Pons (tissue), 1 donor: ENCODE measurements around the gene ANKDD1B.
"Not testable (repeated sequence)": the region's sequence is repeated elsewhere in the genome, so short reads cannot be mapped to it uniquely, and the experiment has no call there.

Experiments
- DNase-seq: peaks from one replicate; pipeline ENCODE4 v3.0.0-alpha.2; 2016; ENCODE audit warnings: low spot score

ANKDD1B gene

DNA sequence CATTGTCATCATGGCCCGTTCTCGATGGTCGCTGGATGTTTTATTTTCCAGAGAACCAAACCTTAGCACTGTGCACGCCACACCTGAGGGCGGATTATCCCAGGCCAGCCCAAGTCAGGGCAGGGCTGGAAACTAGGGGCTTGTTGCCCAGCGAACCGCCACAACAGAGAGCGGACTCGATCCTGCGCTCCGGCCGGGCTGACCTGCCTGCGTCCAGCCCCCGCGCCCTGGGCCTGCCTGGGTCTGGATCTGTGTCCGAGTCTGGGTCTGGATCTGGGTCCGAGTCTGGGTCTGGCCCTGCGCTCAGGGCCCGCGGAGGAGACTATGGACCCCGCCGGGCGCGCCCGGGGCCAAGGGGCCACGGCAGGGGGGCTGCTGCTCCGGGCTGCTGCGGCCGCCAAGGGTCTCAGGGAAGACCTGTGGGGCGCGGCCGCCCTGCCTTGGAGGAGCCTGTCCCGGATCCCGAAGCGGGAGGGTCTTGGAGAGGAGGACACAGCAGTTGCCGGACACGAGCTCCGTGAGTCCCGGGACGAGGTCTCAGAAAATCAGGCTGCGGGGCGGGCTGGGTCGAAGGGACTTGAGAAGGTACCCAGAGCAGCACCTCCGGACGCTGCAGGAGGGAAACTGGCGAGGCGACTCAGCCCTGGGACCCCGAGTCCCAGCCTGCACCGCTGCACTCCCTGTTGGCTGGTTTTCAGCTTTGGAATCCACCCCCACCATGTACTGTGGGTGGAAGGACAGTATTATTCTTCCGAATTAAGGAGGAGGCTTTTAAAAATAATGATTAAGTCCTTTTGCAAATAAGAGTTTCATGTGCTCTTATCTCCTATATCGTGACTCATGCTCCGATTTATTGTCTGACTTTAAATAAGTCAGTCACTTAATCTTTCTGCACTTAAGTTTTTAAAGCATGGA, at the start of gene ANKDD1B:
ANKDD1B (plus strand) TSS at position 143 of the 915 bp plus-strand sequence; CDS start at position 325, 182 bp downstream.
- no peak for DNase-seq

DNA sequence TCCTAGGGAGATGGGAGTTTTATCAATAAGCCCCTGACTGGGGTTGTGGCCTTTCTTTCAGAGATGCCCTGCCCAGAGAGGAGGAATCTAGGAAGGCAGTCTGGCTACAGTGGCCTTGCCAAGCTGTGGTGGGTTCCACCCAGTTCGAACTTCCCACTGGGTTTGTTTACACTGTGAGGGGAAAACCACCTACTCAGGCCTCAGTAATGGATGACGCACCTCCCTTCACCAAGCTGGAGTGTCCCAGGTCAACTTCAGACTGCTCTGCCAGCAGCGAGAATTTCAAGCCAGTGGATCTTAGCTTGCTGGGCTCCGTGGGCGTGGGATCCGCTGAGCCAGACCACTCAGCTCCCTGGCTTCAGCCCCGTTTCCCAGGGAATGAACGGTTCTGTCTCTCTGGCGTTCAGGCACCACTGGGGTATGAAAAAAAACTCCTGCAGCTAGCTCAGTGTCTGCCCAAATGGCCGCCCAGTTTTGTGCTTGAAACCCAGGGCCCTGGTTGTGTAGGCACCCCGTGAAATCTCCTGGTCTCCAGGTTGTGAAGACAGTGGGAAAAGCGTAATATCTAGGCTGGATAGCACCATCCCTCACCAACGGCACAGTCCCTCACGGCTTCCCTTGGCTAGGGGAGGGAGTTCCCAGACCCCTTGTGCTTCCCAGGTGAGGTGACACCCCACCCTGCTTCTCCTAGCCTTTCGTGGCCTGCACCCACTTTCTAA, 45.1 kb upstream of the ANKDD1B start:
- DNase-seq: not testable (repeated sequence)

DNA sequence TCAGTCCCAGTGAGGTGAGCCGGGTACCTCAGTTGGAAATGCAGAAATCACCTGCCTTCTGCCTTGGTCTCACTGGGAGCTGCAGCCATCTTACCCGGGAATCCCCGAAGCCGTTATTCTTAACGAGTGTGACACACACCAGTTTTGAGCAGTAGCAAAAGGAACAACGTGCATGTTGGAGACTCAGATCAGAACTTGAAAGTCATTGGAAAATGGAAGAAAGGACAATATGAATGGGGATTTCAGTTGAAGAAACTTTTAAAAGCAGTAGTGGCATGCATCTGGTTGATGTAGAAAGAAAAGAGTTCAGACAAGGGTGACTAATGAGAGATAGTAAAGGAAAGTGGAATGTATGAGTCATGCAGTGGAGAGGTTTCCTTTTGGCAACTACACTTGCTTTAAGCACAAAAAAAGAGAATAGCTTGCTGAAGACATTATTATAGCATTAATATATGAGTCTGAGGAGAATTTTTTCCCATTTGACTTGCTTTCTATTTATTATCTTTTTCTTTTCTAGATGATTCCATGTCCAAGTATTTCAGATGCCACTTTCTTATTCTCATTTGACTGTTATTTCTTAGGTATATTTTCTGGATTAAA, 44.4 kb upstream of the ANKDD1B start:
- DNase-seq: peak; percentile 26

DNA sequence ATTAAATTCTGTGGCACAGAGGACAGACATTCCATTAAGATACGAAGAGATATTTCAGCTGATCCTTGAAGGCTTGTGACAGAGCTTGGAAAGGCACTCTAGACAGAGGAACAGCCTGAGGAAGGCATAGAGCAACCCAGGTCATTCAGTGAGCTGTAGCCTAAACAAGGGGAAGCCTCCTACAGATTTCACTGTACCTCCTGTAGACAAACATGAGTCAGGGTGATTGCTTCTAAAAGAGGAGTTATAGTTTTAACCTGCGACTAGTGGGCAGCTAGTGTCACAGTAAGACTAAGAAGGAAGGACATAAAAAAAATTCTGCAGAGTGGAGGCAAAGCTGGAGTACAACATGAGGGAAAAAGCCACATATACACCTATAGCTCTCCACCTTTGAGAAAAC, 43.5 kb upstream of the ANKDD1B start:
- no peak for DNase-seq

DNA sequence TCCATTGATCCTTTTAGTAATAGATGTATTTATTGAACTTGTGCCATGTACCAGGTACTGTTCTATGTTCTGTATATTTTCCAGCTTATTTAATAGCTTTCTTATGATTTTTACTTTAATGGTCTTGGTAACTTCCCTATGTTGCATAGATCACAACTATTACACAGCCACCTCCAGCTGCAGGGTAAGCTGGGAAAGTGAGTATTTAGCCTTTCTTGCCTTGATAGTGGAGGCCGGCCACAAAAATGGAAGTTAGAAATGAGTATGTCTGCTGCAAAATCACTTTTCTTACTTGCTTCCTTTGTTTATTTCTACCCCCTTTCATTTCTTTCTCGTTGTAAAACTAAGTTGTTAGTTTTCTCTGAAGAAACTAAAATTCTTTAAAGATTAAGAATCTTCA, 43.1 kb upstream of the ANKDD1B start:
- DNase-seq: no peak

DNA sequence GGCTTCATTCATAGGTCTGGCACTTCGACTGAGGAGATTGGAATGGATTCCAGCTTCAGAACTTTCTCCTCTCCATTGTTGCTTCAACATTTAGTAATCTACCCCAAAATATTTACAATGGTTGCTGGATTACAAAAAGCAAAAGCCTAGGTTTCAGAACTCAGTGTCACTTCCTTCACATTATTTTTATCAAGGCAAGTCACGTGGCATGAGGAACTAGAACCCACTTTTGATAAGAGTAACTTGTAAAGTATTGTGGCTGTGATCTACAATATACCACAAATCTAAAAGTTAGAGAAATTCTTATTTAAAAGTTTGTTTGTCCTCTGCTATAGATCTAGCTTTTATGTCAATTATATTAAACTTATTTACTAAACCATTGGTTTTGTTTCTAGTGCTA, 39.7 kb upstream of the ANKDD1B start:
- peak; percentile 37 for DNase-seq

DNA sequence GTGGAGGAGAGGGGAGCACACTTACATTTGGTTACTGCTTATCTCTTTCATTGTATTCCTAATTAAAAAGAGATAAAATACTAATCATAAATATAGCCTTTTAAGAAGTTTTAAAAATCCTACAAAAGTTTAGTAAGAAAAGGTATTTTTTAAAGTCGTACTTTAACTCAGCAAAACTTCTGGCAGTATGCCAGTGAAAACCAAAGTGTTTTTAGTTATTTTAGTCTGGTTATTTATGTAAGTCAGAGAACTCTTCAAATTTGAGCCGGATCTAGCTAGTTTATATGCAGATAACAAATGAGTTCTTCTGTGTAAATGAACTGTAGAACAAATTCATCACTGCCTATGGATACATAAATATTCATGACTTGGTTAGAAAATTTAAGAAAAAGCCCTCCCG, 36.5 kb upstream of the ANKDD1B start:
- DNase-seq: no peak

DNA sequence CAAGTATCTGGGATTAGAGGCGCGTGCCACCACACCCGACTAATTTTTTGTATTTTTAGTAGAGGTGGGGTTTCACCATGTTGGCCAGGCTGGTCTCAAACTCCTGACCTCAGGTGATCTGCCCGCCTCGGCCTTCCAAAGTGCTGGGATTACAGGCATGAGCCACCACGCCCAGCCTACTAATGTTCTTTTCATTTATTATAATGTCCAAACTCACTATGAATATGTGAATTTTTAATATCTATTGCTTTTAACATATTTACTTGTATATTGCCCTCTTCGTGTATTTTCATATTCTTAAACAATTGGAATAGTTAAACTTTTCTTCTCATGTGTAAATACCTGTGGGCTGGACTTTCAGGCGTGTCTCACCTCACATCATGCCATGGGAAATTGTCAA, 33.0 kb upstream of the ANKDD1B start:
- not testable (repeated sequence) for DNase-seq

DNA sequence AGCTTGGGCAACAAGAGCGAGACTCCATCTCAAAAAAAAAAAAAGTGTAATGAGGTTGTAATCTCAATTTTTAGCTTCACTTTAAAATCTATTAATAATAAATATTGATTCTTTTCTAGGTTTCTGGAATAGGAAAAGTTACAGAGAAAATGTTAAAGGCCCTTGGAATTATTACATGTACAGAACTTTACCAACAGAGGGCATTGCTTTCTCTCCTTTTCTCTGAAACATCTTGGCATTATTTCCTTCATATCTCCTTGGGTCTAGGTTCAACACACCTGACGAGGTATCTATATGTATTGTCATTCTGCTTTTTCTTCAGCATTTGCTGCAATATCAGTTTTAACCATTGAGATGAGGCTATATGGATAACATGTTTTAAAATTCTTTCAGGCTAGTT, 26.6 kb upstream of the ANKDD1B start:
- DNase-seq: no peak

DNA sequence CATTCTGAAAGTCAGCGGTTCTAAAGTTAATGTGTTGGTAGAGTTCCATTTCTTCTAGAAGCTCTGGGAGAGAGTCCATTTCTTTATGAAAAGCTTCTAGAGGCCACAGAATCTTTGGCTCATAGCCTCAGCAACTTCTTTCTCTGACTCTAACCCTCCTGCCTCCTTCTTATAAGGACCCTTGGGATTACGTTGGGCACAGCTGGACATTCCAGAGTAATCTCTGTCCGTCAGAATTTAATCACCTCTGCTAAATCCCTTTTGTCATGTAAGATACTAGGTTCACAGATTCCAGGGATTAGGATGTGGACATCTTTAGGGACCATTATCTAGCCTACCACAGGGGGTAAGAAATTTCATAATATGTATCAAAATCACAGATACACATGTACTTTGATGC, 22.6 kb upstream of the ANKDD1B start:
- DNase-seq: no peak

DNA sequence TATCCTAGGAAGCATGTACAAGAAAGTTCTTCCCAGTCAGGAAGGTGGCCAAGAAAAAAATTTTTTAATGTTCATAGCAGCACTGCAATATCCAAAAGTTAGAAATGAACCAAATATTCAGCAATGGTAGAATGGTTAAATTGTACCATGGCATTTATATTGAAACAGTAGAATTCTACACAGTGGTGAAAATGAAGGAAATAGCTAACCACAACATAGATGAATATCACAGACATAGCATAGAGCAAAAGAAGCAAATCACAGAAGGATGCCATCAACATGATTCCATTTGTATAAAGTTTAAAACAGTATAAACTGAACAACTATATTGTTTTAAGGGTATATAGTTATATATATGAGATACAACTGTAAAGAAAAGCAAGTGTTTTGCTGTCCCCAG, 10.7 kb upstream of the ANKDD1B start:
- DNase-seq: no peak

DNA sequence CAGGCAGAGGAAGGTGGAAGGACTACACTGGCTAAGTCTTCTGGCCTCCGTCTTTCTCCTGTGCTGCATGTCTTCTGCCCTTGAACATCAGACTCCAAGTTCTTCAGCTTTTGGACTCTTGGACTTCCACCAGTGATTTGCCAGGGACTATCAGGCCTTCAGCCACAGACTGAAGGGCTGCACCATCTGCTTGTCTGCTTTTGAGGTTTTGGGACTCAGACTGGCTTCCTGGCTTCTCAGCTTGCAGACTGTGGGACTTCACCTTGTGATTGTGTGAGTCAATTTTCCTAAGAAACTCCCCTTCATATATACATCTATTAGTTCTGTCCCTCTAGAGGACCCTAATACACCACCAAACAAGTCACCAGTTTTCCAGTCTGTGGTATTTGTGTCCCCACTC, 9.7 kb upstream of the ANKDD1B start:
- no peak for DNase-seq

DNA sequence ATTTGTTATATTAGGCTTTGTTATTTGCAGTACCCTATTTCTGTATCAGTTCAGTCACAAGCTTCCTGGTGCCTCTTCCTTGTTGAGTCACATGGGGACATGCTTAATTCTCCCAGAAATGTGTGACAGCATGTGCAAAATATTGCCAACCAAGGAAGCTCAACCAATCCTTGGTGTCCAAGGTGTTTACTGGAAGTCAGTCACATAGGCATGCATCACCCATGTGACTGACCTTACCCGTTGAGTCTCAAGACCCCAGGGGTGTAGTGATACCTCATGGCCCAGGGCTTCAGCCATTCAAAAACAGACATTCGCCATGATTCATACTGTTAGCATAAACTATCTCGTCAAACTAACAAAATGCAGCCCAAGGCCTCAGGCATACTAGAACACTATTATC, 9.3 kb upstream of the ANKDD1B start:
- no peak for DNase-seq

DNA sequence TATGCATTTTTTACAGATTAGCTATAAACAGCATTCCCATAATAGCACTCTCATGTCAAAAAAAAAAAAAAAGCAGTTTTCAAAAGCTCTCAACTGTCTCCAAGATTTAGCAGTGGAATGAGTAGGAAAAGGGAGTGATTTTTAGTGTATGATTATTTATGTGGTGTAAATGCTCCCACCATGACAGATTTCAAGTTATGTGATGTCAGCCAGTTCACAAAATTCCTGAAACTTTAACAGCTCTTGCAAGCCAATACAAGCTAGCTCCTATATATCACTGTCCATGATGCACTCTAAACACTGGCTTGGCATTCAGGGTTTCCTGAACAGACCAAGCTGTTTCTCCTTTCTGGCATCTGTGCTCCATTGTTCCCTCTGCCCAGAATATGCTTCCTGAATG, 7.9 kb upstream of the ANKDD1B start:
- DNase-seq: peak; percentile 41

DNA sequence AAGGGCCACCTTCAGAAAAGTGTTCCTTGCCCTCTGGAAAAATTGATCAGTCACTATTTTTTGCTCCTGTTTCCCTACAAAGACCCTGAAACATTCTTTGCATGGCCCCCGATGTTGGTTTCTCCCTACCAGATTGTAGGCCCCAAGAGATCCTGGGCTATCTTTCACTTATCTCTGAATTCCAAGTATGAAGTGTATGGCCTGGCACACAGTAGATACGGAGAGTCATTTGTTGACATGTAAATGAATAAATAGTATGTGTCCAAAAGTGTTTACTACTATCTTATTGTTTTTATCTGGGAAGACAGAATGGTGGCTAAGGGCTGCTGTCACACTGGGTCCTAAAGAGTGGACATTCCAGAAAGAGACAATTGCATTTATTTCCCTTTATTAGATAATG, 7.4 kb upstream of the ANKDD1B start:
- no peak for DNase-seq

DNA sequence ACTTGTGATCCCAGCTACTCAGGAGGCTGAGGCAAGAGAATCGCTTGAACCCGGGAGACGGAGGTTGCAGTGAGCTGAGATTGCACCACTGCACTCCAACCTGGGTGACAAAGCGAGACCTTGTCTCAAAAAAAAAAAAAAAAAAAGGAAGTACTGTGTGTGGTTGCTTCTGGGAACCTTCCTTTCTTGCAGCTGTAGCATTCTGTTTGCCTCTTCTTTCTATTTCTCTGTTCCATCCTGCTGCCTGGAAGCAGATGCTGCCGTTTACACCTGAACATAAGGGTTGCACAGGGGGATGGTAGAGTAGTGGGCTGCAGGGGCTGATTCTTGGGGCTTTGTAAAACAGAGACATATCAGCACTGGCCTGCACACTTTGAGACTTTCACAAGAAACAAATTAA, 3.9 kb upstream of the ANKDD1B start:
- DNase-seq: not testable (repeated sequence)

DNA sequence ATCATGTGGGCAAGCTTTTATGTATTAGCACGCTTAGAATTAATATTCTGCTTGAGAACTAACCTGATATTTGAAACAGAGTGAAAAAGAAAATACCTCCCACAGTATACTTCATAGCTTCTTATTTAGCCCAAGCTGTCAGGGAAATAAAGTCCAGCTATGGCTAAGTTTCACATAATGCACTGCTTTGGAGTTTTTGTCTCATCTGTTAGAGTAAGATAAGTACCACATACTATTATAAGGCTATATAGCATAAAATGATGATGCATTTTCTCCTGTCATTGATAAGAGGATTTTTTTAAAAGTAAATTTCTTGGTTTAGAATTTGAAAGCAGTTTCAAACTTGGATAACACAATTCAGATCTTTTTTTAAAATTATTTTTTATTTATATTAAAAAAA, 2.4 kb upstream of the ANKDD1B start:
- DNase-seq: no peak

DNA sequence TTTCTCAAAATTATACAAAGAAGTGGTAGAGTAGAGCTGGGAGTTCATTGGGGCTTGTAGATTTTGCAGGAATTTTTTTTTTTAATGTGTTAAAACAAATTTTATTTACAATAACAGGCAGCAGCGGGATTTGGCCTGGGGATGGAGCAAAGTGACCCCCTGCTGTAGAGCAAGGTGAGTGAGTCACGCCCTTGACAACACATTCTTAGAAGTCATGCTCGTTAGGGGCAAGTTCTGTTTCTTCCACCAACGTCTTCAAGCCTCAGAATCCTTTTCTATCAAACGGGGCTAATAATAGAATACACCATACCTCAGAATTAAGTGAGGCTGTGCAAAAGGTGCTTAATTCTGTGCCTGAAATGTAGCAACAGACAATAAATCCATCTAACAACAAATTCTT, 1.1 kb upstream of the ANKDD1B start:
- DNase-seq: no peak

DNA sequence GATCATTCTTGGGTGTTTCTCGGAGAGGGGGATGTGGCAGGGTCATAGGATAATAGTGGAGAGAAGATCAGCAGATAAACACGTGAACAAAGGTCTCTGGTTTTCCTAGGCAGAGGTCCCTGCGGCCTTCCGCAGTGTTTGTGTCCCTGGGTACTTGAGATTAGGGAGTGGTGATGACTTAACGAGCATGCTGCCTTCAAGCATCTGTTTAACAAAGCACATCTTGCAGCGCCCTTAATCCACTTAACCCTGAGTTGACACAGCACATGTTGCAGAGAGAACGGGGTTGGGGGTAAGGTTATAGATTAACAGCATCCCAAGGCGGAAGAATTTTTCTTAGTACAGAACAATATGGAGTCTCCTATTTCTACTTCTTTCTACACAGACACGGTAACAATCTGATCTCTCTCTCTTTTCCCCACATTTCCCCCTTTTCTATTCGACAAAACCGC, 368 bp upstream of the ANKDD1B start:
- not testable (repeated sequence) for DNase-seq

DNA sequence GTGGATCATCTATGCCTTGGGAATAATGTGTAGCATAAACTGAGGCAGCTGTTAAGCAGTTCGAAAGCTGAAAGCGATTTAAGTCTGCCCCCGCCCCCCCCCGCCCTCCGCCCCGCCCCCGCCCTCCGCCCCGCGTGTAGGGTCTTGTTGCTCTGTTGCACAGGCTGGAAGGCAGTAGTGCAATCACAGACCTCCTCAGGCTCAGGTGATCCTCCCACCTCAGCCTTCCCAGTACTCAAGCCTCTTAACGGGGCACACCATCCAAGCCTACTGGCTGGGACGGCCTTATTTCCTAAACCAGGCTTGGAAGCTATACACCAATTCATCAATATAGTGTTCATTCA, 945 bp downstream of the ANKDD1B start:
- no peak for DNase-seq

DNA sequence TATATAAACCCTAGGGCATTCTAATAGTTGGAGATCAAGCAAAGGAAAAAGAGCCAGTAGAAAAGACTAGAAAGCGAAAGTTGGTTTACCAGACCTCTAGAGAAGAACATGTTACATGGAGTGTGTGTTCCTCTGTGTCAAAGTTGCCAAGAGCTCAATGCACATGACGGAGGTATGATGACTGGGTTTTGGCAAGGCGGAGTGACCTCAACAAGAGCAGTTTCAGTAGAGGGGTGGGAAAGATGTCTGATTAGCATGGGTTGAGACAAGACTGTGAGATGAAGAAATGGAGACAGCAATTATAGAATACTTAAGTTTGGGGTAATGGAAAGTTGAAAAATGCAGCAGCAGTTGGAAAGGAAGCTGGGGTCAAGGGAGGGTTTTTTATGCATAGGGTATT, 1.6 kb downstream of the ANKDD1B start:
- no peak for DNase-seq

DNA sequence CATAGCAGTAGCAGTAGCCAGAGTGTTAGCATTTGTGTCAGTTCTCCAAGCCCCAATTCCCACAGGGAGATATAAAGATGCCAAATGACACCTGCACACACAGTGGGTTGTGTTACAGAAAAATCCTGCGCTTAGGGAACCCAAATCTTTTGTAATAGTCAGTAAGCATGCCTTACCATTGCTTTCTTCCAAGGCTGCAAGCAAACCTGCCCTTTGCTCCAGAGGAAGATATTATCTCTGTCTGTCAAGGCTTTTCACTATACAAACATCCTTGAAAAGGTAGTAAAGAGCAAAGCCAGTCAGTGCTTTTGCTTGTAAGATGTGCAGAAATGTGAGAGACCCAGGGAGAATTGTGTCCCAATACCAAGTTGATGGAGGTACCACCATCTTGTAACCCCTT, 2.9 kb downstream of the ANKDD1B start:
- no peak for DNase-seq

DNA sequence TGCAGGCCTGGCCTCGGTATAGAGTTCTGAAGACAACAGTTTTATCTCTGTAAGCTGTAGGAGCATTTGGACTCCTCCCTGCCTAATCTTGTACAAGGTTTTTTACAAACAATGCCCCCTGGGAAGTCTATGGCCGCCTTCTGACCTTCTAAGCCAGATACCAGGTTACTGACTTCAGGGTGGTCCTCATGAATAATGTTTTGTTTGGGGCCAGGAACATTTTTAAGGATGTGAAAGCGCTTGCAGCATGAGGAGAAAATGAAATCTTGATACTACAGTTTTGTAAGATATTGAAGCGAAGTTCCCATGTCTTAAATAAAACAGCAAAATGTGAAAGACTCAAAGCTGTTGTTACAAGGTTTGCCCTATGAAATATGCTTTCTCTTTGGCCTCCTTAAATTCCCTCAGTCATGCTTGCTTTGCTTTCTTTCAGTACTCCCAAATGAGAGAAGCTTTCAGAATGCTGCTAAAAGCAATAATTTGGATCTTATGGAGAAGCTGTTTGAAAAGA, 5.2 kb downstream of the ANKDD1B start:
- no peak for DNase-seq
